SU-DHL-6 (cell line): ENCODE results near the gene PCDHGB4.

Experiments used
- H2AFZ ChIP-seq: fragments of 200-600 bp; sonication (generic); 2 replicates; pipeline ENCODE4 v1.6.1; 2014; ENCODE audit warnings: low read depth, mild to moderate bottlenecking, moderate library complexity, mixed read lengths, antibody characterized with exemption, low read length; ENCODE audit not compliant: severe bottlenecking
- H3F3A ChIP-seq: fragments of 200-600 bp; shearing (Covaris generic); 2 replicates; pipeline ENCODE4 v1.6.0; 2016; ENCODE audit warnings: antibody characterized with exemption, mild to moderate bottlenecking; ENCODE audit not compliant: insufficient read depth
- H3K27ac ChIP-seq: fragments of 200-600 bp; sonication (generic); 2 replicates; pipeline ENCODE4 v1.5.1; 2016; ENCODE audit warnings: low read depth, mild to moderate bottlenecking, low read length, moderate library complexity, mixed read lengths
- H3K27me3 ChIP-seq: fragments of 200-600 bp; sonication (generic), shearing (Covaris generic); 2 replicates; pipeline ENCODE4 v1.6.0; 2014; ENCODE audit warnings: mild to moderate bottlenecking, low read length
- H3K36me3 ChIP-seq: fragments of 200-600 bp; sonication (generic); 2 replicates; pipeline ENCODE4 v1.6.1; 2014; ENCODE audit warnings: mild to moderate bottlenecking, low read length, mixed read lengths
- H3K4me2 ChIP-seq: fragments of 300-600, 200-600 bp; shearing (Covaris generic), sonication (generic); 2 replicates; pipeline ENCODE4 v1.6.0; 2014; ENCODE audit warnings: low read length, low read depth, mild to moderate bottlenecking; ENCODE audit not compliant: poor library complexity, severe bottlenecking
- H3K4me3 ChIP-seq: fragments of 200-600 bp; sonication (generic); 2 replicates; pipeline ENCODE4 v1.5.1; 2014; ENCODE audit warnings: antibody characterized with exemption, low read length, mild to moderate bottlenecking, mixed read lengths; ENCODE audit not compliant: insufficient read depth, poor library complexity, severe bottlenecking
- H3K79me2 ChIP-seq: fragments of 200-600 bp; sonication (generic); 2 replicates; pipeline ENCODE4 v1.6.1; 2014; ENCODE audit warnings: mild to moderate bottlenecking, low read length, moderate library complexity; ENCODE audit not compliant: insufficient read depth
- H3K9ac ChIP-seq: fragments of 200-600 bp; sonication (generic); 2 replicates; pipeline ENCODE4 v1.7.0; 2014; ENCODE audit warnings: mild to moderate bottlenecking, low read length
- H3K9me2 ChIP-seq: fragments of 200-600 bp; sonication (generic); replicated peaks from 2 replicates; pipeline ENCODE4 v1.6.1; 2014; ENCODE audit warnings: low read length; ENCODE audit not compliant: insufficient read depth
- H3K9me3 ChIP-seq: fragments of 200-600 bp; sonication (generic); 2 replicates; pipeline ENCODE4 v1.6.1; 2014; ENCODE audit warnings: low read length, mixed read lengths; ENCODE audit not compliant: insufficient read depth
- H4K20me1 ChIP-seq: fragments of 200-600 bp; sonication (generic); 2 replicates; pipeline ENCODE4 v1.6.1; 2014; ENCODE audit warnings: low read depth, mild to moderate bottlenecking, antibody characterized with exemption, low read length, moderate library complexity, mixed read lengths
- CTCF ChIP-seq: fragments of 200-600 bp; sonication (generic); IDR thresholded peaks from one replicate; pipeline ENCODE4 v1.5.1; 2017; ENCODE audit warnings: antibody characterized with exemption, mild to moderate bottlenecking, low read length, moderate library complexity; ENCODE audit not compliant: insufficient read depth, poor library complexity, severe bottlenecking
- EZH2phosphoT487 ChIP-seq: fragments of 200-600 bp; sonication (generic), shearing (Covaris generic); conservative IDR thresholded peaks from 2 replicates; pipeline ENCODE4 v1.6.1; 2018; ENCODE audit warnings: mild to moderate bottlenecking, antibody characterized with exemption, low read length, moderate library complexity, mixed read lengths

PCDHGB4 gene

GRCh38 chr5:141363952-141364660, 23.4 kb upstream of the PCDHGB4 start, which contains the start of gene PCDHGA5:
Gene PCDHGA5 (plus strand): TSS chr5:141364162. CDS start chr5:141364331, 169 bp downstream.
- H3K9me3 ChIP-seq: peaks cover 32% of the 10 kb centered on the region; the same call in 1 of the 2 replicates
- H3K9ac ChIP-seq: 0 out of 2 replicates have a peak within 1 kb of the TSS, but pooled peaks have one; percentile 5
- H3K4me3 ChIP-seq: peak within 1 kb of the TSS; percentile 36
- H3K79me2 ChIP-seq: no peaks in the 10 kb centered on the region
- no peak within 1 kb of the TSS for H2AFZ ChIP-seq
- no peaks in the 10 kb centered on the region for H4K20me1 ChIP-seq
- H3K9me2 ChIP-seq: no peaks in the 10 kb centered on the region
- peak within 1 kb of the TSS; percentile 55 for H3K27ac ChIP-seq
- peaks cover 7% of the 10 kb centered on the region; the same call in 1 of the 2 replicates for H3F3A ChIP-seq
- TF ChIP-seq CTCF: no peak
- no peak for TF ChIP-seq EZH2phosphoT487
- H3K36me3 ChIP-seq: peaks cover 10% of the 10 kb centered on the region; the same call in 1 of the 2 replicates
- H3K27me3 ChIP-seq: no peaks in the 10 kb centered on the region
- H3K4me2 ChIP-seq: peak within 1 kb of the TSS; percentile 61

GRCh38 chr5:141366016-141366896, 21.2 kb upstream of the PCDHGB4 start:
- Histone ChIP-seq H3K27ac (no peak overlapping the region), H3K9me2 (no peaks in the 10 kb centered on the region), H3K9ac (no peak overlapping the region), H3F3A (peaks cover 7% of the 10 kb centered on the region; the same call in 1 of the 2 replicates), H3K9me3 (peaks cover 35% of the 10 kb centered on the region; the same call in 1 of the 2 replicates), H3K4me2 (no peak overlapping the region), H3K36me3 (peaks cover 17% of the 10 kb centered on the region; the same call in 1 of the 2 replicates), H3K4me3 (no peak overlapping the region), H2AFZ (no peak overlapping the region), H3K27me3 (no peaks in the 10 kb centered on the region), H4K20me1 (no peaks in the 10 kb centered on the region), H3K79me2 (no peaks in the 10 kb centered on the region; the same call in 1 of the 2 replicates)
- TF ChIP-seq CTCF: no peak

- Histone ChIP-seq H3K4me3 (peak within 1 kb of the TSS; percentile 57), H3F3A (0 out of 2 replicates have a peak, but pooled peaks cover 3% of the 10 kb centered on the region), H3K27me3 (no peaks in the 10 kb centered on the region), H3K27ac (peak within 1 kb of the TSS; percentile 24; the same call in 1 of the 2 replicates), H3K9me3 (peaks cover 48% of the 10 kb centered on the region; the same call in 1 of the 2 replicates), H3K79me2 (no peaks in the 10 kb centered on the region; the same call in 1 of the 2 replicates), H3K9ac (peak within 1 kb of the TSS; percentile 48), H3K9me2 (no peaks in the 10 kb centered on the region), H4K20me1 (no peaks in the 10 kb centered on the region), H3K36me3 (peaks cover 18% of the 10 kb centered on the region), H3K4me2 (peak within 1 kb of the TSS; percentile 91), H2AFZ (peak within 1 kb of the TSS; percentile 81)
- TF ChIP-seq CTCF: peak; percentile 74
- no peak for TF ChIP-seq EZH2phosphoT487
These were observed 17.3 kb upstream of the PCDHGB4 start, which contains the start of gene PCDHGB3 for GRCh38 chr5:141369994-141370848. Gene PCDHGB3 (plus strand): TSS chr5:141370242. CDS start chr5:141370395, 153 bp downstream.
